Stimulated activated CD4-positive, alpha-beta T cell treated with anti-CD3 and anti-CD28 coated beads, TNF-alpha, amount 100 ng/mL, for 24 hours (primary cell): ENCODE data around the gene METTL16.
"Not testable (repeated sequence)": the region's sequence is repeated elsewhere in the genome, so short reads cannot be mapped to it uniquely, and the experiment has no call there.

Experiments used
- DNase-seq, 3 experiments: peaks; one replicate each; pipeline ENCODE4 v3.0.0-alpha.2; 2020; ENCODE audit warnings: low read depth in 3 of 3

The METTL16 gene

DNA sequence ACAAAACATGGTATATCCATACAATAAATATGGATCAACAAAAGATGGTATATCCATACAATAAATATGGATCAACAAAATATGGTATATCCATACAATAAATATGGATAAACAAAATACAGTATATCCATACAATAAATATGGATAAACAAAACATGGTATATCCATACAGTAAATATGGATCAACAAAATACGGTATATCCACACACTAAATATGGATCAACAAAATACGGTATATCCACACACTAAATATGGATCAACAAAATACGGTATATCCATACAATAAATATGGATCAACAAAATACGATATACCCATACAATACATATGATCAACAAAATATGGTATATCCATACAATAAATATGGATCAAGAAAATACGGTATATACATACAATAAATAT is 8.1 kb downstream of the METTL16 start:
- DNase-seq = no peak

DNA sequence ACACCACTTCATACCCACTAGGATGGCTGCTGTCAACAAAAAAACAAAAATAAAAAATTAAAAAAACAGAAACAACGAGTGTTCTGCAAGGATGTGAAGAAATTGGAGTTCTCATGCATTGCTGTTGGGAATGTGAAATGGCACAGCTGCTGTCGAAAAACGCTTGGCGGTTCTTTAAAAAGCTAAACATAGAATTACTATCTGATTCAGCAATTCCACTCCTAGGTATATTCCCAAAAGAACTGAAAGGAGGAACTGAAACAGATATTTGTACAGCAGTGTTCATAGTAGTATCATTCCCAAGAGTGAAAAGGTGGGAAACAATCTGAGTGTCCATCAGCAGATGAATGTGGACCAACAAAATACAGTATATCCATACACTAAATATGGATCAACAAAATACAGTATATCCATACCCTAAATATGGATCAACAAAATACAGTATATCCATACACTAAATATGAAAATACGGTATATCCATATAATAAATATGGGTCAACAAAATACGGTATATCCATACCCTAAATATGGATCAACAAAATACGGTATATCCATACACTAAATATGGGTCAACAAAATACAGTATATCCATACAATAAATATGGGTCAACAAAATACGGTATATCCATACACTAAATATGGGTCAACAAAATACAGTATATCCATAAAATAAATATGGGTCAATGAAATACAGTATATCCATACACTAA is 8.7 kb downstream of the METTL16 start:
- DNase-seq = no peak

DNA sequence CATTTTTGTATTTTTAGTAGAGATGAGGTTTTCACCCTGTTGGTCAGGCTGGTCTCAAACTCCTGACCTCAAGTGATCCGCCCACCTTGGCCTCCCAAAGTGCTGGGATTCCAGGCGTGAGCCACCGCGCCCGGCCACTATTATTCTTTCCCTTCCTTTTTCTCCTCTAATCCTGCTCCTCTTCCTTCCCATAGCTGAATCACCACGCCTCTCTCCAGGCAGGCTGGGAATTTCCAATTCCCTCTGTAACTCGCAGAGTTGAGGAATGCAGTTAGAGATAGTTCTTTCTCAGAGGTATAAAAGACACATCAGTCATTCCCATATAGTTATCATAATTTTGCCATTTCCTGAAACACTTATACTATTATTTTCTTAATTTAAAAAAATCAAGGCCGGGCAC is 11.2 kb downstream of the METTL16 start:
- no peak for DNase-seq

DNA sequence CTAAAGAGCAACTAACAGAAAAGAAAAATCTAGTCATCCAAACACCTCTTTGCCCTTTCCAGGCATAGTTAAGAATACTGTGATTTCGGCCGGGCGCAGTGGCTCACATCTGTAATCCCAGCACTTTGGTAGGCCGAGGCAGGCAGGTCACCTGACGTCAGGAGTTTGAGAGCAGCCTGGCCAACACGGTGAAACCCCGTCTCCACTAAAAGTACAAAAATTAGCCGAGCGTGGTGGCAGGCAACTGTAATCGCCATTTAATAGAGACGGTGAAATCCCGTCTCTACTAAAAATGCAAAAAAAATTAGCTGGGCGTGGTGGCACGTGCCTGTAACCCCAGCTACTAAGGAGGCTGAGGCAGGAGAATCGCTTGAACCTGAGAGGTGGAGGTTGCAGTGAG is 22.4 kb downstream of the METTL16 start:
- not testable (repeated sequence) for DNase-seq

DNA sequence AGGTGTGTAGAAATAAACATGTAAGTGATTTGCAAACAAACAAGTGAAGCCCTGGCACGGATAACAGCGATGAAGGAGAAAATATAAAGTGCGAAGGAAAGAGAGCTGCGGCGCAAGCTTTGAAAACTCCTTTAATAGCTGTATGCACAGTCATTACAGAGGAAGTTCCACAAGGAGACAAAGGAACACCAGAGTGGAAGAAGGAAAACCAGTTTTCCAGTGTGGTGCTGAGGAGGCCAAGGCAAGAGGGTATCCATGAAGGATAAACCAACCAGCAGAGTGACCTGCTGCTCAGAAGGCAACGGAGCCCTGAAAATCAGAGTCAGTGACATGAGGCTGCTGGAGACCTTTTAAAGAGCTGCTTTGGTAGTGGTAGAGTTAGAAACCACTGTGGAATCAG is 24.4 kb downstream of the METTL16 start:
- no peak for DNase-seq

DNA sequence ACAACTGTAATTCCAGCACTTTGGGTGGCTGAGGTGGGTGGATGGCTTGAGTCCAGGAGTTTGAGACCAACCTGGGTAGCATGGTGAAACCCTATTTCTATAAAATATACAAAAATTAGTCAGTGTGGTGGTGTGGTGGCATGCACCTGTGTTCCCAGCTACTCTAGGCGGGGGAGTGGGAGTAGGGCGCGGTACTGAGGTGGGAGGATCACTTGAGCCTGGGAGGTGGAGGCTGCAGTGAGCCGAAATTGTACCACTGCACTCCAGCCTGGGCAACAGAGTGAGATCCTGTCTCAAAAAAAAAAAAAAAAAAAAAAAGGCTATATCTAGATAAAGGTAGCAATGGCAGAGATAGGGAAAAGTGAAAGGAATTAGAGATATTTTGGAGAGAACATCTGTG is 25.0 kb downstream of the METTL16 start:
- DNase-seq = not testable (repeated sequence)

DNA sequence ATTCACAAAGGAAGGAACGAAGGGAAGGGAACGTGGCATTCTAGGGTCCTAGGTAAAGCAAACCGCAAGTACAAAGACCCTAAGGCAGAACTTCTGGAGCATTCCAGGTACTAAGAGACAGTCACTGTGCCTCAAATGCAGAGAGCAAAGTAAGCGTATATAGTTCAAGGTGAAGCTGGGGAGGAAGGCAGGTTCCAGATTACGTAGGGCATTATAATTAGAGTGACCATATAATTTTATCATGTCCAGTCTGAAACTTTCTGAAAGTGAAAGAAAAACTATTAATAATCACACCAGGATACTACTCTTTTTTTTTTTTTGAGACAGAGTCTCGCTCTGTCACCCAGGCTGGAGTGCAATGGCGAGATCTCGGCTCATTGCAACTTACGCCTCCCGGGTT is 25.7 kb downstream of the METTL16 start:
- no peak for DNase-seq

DNA sequence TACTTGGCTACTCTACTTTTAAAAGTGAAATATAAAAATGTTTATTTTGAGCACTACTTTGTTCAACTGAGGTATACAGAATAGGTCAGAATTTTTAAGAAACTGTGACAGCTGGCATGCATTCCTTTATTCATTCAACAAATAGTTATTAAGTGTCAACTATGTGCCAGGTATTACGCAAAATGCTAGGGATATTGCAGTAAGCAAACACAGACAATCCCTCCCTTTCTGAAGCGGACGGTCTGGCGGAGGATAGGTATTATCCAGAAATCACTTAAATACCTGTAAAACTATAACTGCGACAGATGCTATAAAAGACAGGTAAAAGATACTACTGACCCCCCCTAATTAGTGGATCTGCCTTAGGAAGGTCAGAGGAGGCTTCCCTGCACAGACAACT is 26.1 kb downstream of the METTL16 start:
- no peak for DNase-seq

DNA sequence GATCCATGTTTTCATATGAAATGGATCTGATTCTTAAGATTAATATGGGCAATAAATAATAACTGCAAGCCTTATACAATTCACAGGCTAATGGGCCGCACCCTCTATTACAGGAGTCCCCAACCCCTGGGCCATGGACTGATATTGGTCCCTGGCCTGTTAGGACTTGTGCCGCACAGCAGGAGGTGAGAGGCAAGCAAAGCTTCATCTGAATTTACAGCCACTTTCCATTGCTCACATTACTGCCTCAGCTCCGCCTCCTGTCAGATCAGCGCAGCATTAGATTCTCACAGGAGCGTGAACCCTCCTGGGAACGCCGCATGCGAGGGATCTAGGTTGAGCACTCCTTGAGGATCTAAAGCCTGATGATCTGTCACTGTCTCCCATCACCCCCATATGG is 26.8 kb downstream of the METTL16 start:
- no peak for DNase-seq

DNA sequence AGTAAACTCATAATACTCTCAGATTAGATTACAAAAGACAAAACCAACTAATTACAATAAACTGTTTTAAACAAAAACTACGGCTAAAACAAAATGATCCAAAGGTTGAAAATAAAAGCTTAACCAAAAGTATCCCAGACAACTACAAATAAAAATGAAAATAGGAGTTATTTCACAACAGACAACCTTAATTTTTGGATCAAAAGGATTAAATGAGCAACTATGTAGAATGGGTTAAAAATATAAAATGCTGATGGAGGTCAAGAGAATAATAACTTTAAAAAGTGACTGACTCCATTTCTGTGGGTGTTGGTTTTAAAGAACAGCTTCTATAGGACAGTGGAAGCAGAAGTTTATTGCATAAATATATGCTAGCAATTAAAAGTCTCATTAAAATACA is 28.6 kb downstream of the METTL16 start:
- no peak for DNase-seq

DNA sequence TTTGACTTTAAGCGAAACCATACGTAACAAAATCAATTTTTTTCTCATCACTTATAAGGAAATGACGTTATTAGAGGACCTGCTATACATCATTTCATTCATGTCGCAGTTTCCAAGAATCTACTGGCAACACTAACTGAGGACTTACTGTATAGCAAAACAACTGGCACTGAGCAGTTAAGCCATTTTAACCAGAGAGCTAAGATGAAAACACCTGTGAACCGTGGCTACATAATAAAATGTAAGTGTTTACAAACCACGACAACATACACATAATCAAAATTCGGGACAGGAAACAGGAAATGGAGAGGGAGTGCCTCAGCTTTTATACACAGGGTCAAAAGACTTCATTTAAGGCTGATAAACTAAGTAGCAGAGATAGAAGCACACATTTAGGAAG is 29.5 kb downstream of the METTL16 start:
- no peak for DNase-seq

DNA sequence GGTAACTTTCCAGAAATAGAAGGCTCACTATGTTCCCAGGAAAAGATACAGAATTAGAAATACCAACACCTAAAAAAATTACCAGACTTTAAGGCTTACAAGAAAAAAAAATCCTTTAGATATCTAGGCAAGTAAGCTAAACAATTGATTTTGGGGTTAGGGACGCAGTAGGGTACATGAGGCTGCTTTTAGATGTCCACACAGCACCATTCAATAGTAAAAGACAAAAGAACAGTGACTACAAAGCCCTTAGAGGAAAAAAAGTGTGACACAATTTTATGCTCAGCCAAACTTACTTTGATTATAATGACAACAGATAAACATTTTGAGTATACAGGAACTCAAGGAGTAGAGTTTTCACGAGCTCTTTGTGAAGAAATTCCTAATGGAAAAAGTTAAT is 29.9 kb downstream of the METTL16 start:
- no peak for DNase-seq

DNA sequence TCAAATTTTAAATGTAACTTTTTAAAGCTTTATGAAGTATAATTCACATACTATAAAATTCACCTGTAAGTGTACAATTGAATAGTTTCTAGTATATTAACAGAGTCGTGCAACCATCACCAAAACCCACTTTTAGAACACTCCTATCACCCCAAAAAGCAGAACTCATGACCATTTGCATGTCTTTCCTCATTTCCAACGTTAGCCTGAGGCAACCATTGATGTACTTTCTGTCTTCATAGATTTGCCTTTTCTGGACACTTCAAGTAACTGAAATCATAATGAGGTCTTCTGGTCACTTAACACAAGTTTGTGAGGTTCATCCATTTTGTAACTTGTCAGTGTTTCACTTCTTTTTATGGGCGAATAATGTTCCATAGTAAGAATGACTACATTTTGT is 33.2 kb downstream of the METTL16 start:
- DNase-seq = no peak

DNA sequence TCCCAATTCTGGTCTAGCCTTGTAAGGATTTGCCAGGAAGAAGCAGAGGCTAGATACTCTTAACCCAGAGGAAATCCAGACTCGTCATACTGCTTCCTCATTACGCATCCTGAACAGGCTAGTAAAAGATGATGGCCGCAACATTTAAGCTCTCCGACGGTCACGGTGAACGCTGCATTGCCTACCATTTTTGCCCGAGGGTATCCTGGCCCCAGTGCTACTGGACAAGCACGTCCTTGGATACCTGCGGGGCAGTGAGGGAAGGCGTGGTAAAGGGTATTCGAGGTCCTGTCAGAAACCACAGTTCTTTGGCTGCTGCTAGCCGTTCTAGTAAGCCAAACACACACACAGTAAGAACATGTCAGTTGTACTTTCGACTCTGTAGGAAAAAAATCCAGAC is 36.6 kb downstream of the METTL16 start:
- no peak for DNase-seq

DNA sequence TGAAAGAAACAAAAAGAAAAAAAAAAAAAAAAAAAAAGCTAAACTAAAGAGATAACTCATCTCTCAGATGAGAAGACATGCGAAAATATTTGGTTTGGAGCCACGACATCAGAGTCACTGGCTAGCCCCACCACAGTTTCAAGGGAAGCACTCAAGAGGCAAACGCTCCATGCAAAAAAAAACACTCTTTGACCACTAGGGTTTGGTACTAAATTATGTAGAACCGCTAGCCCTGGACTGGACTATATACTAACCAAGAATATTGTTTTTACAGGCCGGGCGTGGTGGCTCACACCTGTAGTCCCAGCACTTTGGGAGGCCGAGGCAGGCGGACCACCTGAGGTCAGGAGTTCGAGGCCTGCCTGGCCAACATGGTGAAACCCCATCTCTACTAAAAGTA is 37.3 kb downstream of the METTL16 start:
- no peak for DNase-seq

DNA sequence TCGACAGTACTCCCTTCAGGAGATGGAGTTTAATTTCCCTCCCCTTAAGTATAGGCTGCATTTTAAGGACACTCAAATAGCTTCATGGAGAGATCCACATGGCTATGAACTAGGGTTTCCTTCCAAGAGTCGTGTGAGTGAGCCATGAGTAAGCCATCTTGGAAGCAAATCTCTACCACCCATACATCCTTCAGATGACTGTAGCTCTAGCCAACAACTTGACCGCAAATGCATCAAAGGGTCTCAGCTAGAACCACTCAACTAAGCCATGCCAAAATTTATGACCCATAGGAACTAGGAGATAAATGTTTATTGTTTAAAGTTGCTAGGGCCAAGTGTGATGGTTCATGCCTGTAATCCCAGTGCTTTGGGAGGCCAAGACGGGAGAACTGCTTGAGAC is 43.4 kb downstream of the METTL16 start:
- DNase-seq = no peak

DNA sequence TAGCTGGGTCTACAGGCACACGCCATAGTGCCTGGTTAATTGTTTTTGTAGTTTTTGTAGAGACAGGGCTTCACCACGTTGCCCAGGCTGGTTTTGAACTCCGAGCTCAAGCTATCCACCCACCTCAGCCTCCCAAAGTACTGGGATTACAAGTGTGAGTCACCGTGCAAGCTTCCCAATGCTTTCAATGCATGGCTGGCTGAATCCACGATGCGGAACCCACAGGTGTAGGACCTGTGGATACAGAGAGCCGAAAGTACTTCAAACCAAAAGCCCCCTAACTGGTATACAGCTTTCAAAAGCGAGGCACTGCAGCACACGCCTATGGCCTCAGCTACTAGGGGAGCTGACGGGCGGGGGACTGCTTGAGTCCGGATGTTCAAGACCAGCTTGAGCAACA is 44.8 kb downstream of the METTL16 start:
- no peak for DNase-seq

DNA sequence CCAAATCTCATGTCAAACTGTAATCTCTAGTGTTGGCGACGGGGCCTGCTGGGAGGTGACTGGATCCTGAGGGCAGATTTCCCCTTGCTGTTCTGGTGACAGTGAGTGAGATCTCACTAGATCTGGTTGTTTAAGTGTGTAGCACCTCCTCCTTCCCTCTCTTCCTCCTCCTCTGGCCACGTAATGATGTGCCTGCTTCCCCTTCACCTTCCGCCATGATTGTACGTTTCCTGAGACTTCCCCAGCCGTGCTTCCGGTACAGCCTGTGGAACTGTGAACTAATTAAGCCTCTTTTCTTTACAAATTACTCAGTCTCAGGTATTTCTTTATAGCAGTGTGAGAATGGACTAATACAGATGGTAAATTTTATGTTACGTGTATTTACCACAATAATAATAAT is 49.2 kb downstream of the METTL16 start:
- no peak for DNase-seq

DNA sequence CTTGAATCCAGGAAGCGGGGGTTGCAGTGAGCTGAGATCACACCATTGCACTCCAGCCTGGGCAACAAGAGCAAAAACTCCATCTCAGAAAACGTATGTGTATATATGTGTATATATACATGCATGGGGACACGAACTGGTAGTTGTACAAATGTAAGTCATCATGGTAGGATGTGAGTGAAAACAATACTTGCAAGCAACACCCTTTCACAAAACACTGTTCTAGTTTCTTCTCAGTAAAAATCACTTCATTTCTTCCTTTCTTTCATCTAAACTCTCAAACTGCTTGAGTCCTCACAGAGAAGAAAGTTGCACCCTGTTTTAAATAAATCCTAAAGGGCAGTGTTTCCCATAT is 51.8 kb downstream of the METTL16 start:
- DNase-seq = no peak

DNA sequence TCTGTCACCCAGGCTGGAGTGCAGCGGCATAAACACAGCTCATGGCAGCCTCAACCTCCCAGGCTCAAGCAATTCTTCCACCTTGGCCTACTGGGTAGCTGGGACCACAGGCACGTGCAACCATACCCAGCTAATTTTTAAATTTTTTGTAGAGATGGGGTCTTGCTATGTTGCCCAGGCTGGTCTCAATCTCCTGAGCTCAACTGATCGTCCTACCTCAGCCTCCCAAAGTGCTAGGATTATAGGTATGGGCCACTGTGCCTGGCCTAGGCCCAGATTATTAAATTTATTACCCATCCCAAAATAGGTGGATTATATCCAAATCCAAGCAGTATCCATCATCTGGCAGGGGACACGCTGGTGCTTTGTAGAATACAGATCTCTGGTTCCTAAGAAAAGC is 53.8 kb downstream of the METTL16 start:
- DNase-seq = no peak

DNA sequence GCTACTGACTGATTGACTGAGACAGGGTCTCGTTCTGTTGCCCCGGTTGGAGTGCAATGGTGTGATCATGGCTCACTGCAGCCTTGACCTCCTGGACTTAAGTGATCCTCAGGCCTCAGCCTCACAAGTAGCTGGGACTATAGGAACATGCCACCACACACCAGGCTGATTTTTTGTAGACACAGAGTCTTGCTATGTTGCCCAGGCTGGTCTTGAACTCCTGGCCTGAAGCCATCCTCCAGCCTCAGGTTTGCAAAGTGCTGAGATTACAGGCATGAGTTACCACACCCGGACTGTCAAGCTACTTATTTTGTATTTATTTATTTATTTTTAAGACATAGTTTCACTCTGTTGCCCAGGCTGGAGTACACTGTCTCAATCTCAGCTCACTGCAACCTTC is 55.2 kb downstream of the METTL16 start:
- DNase-seq = no peak

DNA sequence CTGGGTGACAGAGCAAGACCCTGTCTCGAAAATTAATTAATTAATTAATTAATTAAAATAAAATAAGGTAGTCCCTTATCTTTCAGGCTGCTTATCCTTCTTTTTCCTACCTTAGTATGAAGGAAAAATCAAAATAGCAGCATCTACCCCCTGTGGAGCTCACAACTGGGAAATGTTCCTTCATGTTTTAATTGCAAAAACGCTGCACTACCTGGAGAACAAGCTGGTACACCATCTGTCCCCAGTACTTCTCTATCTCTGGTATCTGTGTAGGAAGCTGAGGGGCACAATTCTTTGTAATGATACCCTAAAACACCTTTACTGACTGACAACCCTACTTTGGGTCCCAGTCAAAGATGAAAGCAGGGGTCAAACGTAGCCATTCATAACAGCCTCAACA is 55.7 kb downstream of the METTL16 start:
- no peak for DNase-seq

DNA sequence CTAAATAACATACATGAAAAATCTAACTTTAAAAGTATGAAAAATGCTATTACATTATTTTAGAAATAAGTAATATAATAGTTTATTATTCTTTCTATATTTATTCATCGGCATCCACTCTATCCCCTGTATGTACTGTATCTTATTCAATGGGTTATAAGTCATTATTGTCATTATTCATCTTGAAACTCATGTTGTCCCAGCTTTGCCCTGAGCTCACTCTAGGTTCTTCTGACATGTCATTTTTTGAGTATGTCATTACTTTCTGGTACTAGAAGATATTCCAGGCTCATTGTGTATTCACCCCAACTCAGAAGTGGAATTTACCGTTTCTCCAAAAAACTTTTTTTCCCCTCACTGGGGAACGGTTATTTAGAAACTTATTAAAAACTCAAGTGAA is 57.8 kb downstream of the METTL16 start:
- DNase-seq = no peak

DNA sequence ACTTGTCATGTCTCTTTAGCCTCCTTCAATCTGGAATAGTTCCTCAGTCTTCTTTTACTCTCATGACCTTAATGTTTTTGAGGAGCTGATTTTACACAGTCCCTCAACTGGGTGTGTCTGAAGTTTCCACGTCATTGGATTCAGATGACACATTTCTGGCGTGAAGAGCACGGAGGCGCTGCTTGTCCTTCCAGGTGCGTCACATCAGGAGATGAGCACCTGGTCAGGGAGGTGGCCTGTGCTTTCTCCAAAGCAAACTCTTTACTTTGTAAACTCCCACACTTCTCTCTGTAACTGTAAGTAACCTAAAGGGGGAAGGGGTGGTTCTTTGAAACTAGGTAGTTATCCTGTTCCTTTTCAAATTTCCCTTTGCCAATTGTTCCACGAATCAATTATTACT is 58.4 kb downstream of the METTL16 start:
- DNase-seq = no peak
